ENCODE data around the gene TNFRSF6B.

Gene TNFRSF6B

GRCh38 chr20:63678071-63678470 lies 18.4 kb upstream of the TNFRSF6B start:
- H3K79me2 ChIP-seq (ENCODE audit: control insufficient read depth, insufficient read depth, low read length, unreplicated experiment): no peaks in the 10 kb centered on the region
- H2AFZ ChIP-seq (ENCODE audit: low read length, unreplicated experiment): no peak overlapping the region
- peaks cover 18% of the 10 kb centered on the region for H3K4me1 ChIP-seq (ENCODE audit: control insufficient read depth, insufficient read depth, low read length, unreplicated experiment)
- no peak overlapping the region for H3K27ac ChIP-seq (ENCODE audit: low read depth, low read length)
- H3K27me3 ChIP-seq (ENCODE audit: insufficient read depth, low read length): no peaks in the 10 kb centered on the region
- H3K36me3 ChIP-seq (ENCODE audit: insufficient read depth, low read length): peaks cover 8% of the 10 kb centered on the region; the same call in 1 of the 2 replicates
- H3K4me3 ChIP-seq (ENCODE audit: low read depth, low read length): no peak overlapping the region

DNA sequence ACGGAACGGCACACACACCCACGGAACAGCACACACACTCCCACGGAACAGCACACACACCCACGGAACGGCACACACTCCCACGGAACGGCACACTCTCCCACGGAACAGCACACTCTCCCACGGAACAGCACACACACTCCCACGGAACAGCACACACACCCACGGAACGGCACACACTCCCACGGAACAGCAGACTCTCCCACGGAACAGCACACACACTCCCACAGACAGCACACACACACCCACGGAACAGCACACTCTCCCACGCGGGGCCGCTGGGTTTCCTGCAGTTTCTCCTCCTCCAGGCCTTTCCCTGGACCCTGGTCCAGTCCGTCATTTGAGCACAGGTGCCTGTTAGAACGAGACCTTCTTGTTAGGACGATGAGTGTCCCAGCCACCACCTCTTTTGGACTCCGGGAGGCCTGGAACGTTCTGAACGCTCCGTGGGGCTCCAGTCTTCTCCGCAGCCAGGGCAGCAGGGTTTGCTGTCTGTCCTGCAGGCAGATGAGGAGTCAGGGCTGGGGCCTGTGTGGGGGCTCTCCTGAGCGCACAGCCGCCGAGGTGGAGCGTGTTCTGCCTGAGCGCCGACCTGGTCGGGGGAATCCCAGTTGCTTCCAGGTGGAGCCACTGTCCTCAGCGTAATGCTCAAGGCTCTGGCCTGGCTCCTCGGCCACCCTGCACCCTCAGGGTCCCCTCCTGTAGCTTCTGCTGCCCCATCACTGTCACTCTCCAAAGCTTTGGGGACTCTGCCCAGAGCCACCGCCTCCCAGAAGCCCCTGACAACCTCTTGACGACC lies 17.6 kb upstream of the TNFRSF6B start:
- H3K36me3 ChIP-seq (ENCODE audit: insufficient read depth, low read length): peaks cover 12% of the 10 kb centered on the region; the same call in 1 of the 2 replicates
- no peaks in the 10 kb centered on the region for H3K27me3 ChIP-seq (ENCODE audit: insufficient read depth, low read length)

DNA sequence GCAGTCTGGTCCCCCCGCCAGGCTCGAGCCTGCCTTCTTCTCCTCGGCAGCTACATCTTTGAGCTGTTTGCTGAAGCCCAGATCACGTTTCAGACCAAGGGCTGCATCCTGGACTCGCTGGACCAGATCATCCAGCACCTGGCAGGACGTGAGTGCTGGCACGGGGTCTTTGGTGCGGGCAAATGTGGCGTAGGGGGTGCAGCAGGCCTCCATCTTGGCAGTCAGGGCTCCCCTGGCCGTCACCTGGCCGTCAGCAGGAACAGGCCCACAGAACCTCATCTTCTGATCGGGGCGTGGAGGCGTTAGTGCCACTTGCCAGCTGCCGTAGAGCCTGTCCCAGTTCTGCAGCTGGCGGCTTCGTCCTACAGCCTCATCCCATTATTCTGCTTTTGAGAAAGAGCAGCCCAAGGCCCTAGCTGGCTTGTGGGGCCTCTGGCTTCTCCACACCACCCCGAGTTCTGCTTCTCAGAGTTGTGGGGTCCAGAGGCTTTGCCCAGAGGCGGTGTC lies 16.6 kb upstream of the TNFRSF6B start:
- Histone ChIP-seq H2AFZ (ENCODE audit: low read length, unreplicated experiment) (no peak overlapping the region), H3K27me3 (ENCODE audit: insufficient read depth, low read length) (no peaks in the 10 kb centered on the region), H3K27ac (ENCODE audit: low read depth, low read length) (no peak overlapping the region), H3K4me1 (ENCODE audit: control insufficient read depth, insufficient read depth, low read length, unreplicated experiment) (peaks cover 24% of the 10 kb centered on the region), H3K4me3 (ENCODE audit: low read depth, low read length) (no peak overlapping the region), H3K79me2 (ENCODE audit: control insufficient read depth, insufficient read depth, low read length, unreplicated experiment) (no peaks in the 10 kb centered on the region), H3K36me3 (ENCODE audit: insufficient read depth, low read length) (peaks cover 7% of the 10 kb centered on the region; the same call in 1 of the 2 replicates)

More for the DNA sequence above, 17.6 kb upstream of the TNFRSF6B start:
- no peak overlapping the region for H3K27ac ChIP-seq (ENCODE audit: low read depth, low read length)
- no peaks in the 10 kb centered on the region for H3K79me2 ChIP-seq (ENCODE audit: control insufficient read depth, insufficient read depth, low read length, unreplicated experiment)
- H2AFZ ChIP-seq (ENCODE audit: low read length, unreplicated experiment): no peak overlapping the region
- H3K4me1 ChIP-seq (ENCODE audit: control insufficient read depth, insufficient read depth, low read length, unreplicated experiment): peaks cover 24% of the 10 kb centered on the region
- H3K4me3 ChIP-seq (ENCODE audit: low read depth, low read length): no peak overlapping the region

DNA sequence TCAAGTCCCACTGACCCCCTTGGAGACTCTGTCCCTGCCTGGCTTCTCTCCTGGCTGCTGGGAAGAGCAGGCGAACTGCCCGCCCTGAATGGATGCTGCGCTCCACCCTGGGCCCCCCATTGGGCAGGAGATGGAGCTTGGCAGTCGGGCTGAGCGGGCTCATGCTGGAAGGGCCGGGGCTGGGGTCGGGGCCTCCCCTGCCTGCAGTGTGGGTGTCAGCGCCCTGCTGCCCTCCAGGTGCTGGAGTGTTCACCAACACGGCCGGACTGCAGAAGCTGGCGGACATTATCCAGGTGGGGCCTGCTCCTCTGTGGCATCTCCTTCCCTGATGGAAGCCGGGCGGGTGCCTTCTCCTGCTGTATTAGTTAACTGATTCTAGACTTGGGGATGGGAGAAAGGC lies 16.0 kb upstream of the TNFRSF6B start:
- peaks cover 24% of the 10 kb centered on the region for H3K4me1 ChIP-seq (ENCODE audit: control insufficient read depth, insufficient read depth, low read length, unreplicated experiment)
- H3K79me2 ChIP-seq (ENCODE audit: control insufficient read depth, insufficient read depth, low read length, unreplicated experiment): no peaks in the 10 kb centered on the region
- no peak overlapping the region for H3K4me3 ChIP-seq (ENCODE audit: low read depth, low read length)
- no peak overlapping the region for H3K27ac ChIP-seq (ENCODE audit: low read depth, low read length)
- H3K27me3 ChIP-seq (ENCODE audit: insufficient read depth, low read length): no peaks in the 10 kb centered on the region
- H3K36me3 ChIP-seq (ENCODE audit: insufficient read depth, low read length): peaks cover 7% of the 10 kb centered on the region; the same call in 1 of the 2 replicates
- H2AFZ ChIP-seq (ENCODE audit: low read length, unreplicated experiment): no peak overlapping the region

- Histone ChIP-seq H3K36me3 (ENCODE audit: insufficient read depth, low read length) (peaks cover 3% of the 10 kb centered on the region; the same call in 1 of the 2 replicates), H3K4me3 (ENCODE audit: low read depth, low read length) (no peak overlapping the region), H2AFZ (ENCODE audit: low read length, unreplicated experiment) (no peak overlapping the region), H3K27ac (ENCODE audit: low read depth, low read length) (no peak overlapping the region), H3K4me1 (ENCODE audit: control insufficient read depth, insufficient read depth, low read length, unreplicated experiment) (peaks cover 29% of the 10 kb centered on the region), H3K27me3 (ENCODE audit: insufficient read depth, low read length) (no peaks in the 10 kb centered on the region), H3K79me2 (ENCODE audit: control insufficient read depth, insufficient read depth, low read length, unreplicated experiment) (no peaks in the 10 kb centered on the region)
These were observed 15.4 kb upstream of the TNFRSF6B start for GRCh38 chr20:63680857-63681608.

DNA sequence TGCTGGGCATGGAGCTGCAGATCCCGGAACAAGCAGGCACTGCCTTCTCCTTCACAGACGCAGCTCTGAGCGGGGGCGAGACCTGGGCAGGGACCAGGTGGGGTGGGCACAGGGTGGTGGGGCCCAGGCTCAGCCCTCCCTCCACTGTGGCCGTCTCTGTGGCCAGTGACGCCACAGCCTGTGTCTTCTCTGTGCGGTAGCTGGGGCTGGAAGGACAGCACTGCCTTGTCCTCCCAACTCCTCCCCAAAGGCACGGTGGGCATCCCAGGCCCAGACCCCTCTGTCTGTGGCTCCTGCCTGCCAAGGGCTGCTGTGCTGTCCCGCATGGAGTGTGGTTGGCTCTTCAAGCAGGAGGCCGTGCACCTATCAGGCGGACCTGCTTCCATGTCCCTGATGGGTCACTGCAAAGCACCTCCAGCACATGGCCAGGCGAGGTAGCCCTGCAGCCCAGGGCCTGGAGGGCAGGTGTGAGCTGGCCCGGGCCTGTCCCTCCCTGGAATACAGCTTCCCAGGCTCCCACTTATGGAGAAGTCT lies 14.8 kb upstream of the TNFRSF6B start:
- Histone ChIP-seq H3K4me1 (ENCODE audit: control insufficient read depth, insufficient read depth, low read length, unreplicated experiment) (peaks cover 35% of the 10 kb centered on the region), H3K27ac (ENCODE audit: low read depth, low read length) (peak overlapping the region; percentile 81), H2AFZ (ENCODE audit: low read length, unreplicated experiment) (no peak overlapping the region), H3K27me3 (ENCODE audit: insufficient read depth, low read length) (no peaks in the 10 kb centered on the region), H3K4me3 (ENCODE audit: low read depth, low read length) (no peak overlapping the region), H3K79me2 (ENCODE audit: control insufficient read depth, insufficient read depth, low read length, unreplicated experiment) (no peaks in the 10 kb centered on the region), H3K36me3 (ENCODE audit: insufficient read depth, low read length) (peaks cover 3% of the 10 kb centered on the region; the same call in 1 of the 2 replicates)

GRCh38 chr20:63682384-63683139 lies 13.9 kb upstream of the TNFRSF6B start:
- Histone ChIP-seq H2AFZ (ENCODE audit: low read length, unreplicated experiment) (no peak overlapping the region), H3K27ac (ENCODE audit: low read depth, low read length) (peak overlapping the region; percentile 81)

DNA sequence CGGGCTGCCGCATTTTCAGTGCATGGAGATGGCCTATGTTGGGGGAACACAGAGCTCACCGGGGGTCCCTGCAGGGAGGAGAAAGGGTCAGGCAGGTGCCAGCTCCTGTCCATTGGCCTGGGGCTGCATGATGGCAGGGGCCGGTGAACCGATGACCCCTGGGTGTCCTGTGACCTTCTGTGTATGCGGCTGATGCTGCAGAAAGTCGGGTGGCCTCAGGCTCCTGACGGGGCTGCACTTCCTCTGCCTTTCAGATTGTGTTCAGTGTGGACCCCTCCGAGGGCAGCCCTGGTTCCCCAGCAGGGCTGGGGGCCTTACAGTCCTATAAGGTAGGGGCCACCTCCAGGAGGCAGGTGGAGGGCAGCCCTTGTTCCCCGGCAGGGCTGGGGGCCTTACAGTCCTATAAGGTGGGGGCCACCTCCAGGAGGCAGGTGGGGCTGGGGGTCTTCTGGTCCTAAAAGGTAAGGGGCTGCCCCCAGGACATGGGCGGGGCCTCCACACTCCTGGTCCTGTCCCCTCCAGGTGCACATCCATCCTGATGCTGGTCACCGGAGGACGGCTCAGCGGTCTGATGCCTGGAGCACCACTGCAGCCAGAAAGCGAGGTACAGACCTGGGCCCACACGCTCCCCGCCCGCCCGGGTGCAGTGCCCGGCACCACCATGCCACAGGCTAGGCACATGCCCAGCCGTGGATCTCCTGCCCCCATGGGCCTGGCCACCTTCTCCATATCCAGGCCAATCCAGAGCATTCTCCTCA lies 11.0 kb upstream of the TNFRSF6B start:
- H3K79me2 ChIP-seq (ENCODE audit: control insufficient read depth, insufficient read depth, low read length, unreplicated experiment): no peaks in the 10 kb centered on the region

More at GRCh38 chr20:63682384-63683139, 13.9 kb upstream of the TNFRSF6B start:
- H3K36me3 ChIP-seq (ENCODE audit: insufficient read depth, low read length): peaks cover 3% of the 10 kb centered on the region; the same call in 1 of the 2 replicates
- no peaks in the 10 kb centered on the region for H3K27me3 ChIP-seq (ENCODE audit: insufficient read depth, low read length)
- H3K79me2 ChIP-seq (ENCODE audit: control insufficient read depth, insufficient read depth, low read length, unreplicated experiment): no peaks in the 10 kb centered on the region
- H3K4me3 ChIP-seq (ENCODE audit: low read depth, low read length): no peak overlapping the region
- peaks cover 44% of the 10 kb centered on the region for H3K4me1 ChIP-seq (ENCODE audit: control insufficient read depth, insufficient read depth, low read length, unreplicated experiment)

GRCh38 chr20:63686094-63686491 lies 10.4 kb upstream of the TNFRSF6B start:
- peaks cover 52% of the 10 kb centered on the region for H3K4me1 ChIP-seq (ENCODE audit: control insufficient read depth, insufficient read depth, low read length, unreplicated experiment)
- H3K27ac ChIP-seq (ENCODE audit: low read depth, low read length): peak overlapping the region; percentile 95
- H3K36me3 ChIP-seq (ENCODE audit: insufficient read depth, low read length): peaks cover 3% of the 10 kb centered on the region; the same call in 1 of the 2 replicates
- no peak overlapping the region for H3K4me3 ChIP-seq (ENCODE audit: low read depth, low read length)
- H3K27me3 ChIP-seq (ENCODE audit: insufficient read depth, low read length): no peaks in the 10 kb centered on the region
- no peak overlapping the region for H2AFZ ChIP-seq (ENCODE audit: low read length, unreplicated experiment)
- H3K79me2 ChIP-seq (ENCODE audit: control insufficient read depth, insufficient read depth, low read length, unreplicated experiment): no peaks in the 10 kb centered on the region

More for the DNA sequence above, 11.0 kb upstream of the TNFRSF6B start:
- Histone ChIP-seq H3K4me1 (ENCODE audit: control insufficient read depth, insufficient read depth, low read length, unreplicated experiment) (peaks cover 52% of the 10 kb centered on the region), H3K36me3 (ENCODE audit: insufficient read depth, low read length) (peaks cover 3% of the 10 kb centered on the region; the same call in 1 of the 2 replicates), H2AFZ (ENCODE audit: low read length, unreplicated experiment) (no peak overlapping the region), H3K27me3 (ENCODE audit: insufficient read depth, low read length) (no peaks in the 10 kb centered on the region), H3K4me3 (ENCODE audit: low read depth, low read length) (no peak overlapping the region), H3K27ac (ENCODE audit: low read depth, low read length) (peak overlapping the region; percentile 95)

Data from ACC112 (cell line).